SU-DHL-6 (cell line): ENCODE measurements around the gene DHRS13.

Source experiments
- H2AFZ ChIP-seq: fragments of 200-600 bp; sonication (generic); 2 replicates; pipeline ENCODE4 v1.6.1; 2014; ENCODE audit warnings: low read depth, mild to moderate bottlenecking, moderate library complexity, mixed read lengths, antibody characterized with exemption, low read length; ENCODE audit not compliant: severe bottlenecking
- H3F3A ChIP-seq: fragments of 200-600 bp; shearing (Covaris generic); 2 replicates; pipeline ENCODE4 v1.6.0; 2016; ENCODE audit warnings: antibody characterized with exemption, mild to moderate bottlenecking; ENCODE audit not compliant: insufficient read depth
- H3K27ac ChIP-seq: fragments of 200-600 bp; sonication (generic); 2 replicates; pipeline ENCODE4 v1.5.1; 2016; ENCODE audit warnings: low read depth, mild to moderate bottlenecking, low read length, moderate library complexity, mixed read lengths
- H3K27me3 ChIP-seq: fragments of 200-600 bp; sonication (generic), shearing (Covaris generic); 2 replicates; pipeline ENCODE4 v1.6.0; 2014; ENCODE audit warnings: mild to moderate bottlenecking, low read length
- H3K36me3 ChIP-seq: fragments of 200-600 bp; sonication (generic); 2 replicates; pipeline ENCODE4 v1.6.1; 2014; ENCODE audit warnings: mild to moderate bottlenecking, low read length, mixed read lengths
- H3K4me2 ChIP-seq: fragments of 300-600, 200-600 bp; shearing (Covaris generic), sonication (generic); 2 replicates; pipeline ENCODE4 v1.6.0; 2014; ENCODE audit warnings: low read length, low read depth, mild to moderate bottlenecking; ENCODE audit not compliant: poor library complexity, severe bottlenecking
- H3K4me3 ChIP-seq: fragments of 200-600 bp; sonication (generic); 2 replicates; pipeline ENCODE4 v1.5.1; 2014; ENCODE audit warnings: antibody characterized with exemption, low read length, mild to moderate bottlenecking, mixed read lengths; ENCODE audit not compliant: insufficient read depth, poor library complexity, severe bottlenecking
- H3K79me2 ChIP-seq: fragments of 200-600 bp; sonication (generic); 2 replicates; pipeline ENCODE4 v1.6.1; 2014; ENCODE audit warnings: mild to moderate bottlenecking, low read length, moderate library complexity; ENCODE audit not compliant: insufficient read depth
- H3K9ac ChIP-seq: fragments of 200-600 bp; sonication (generic); 2 replicates; pipeline ENCODE4 v1.7.0; 2014; ENCODE audit warnings: mild to moderate bottlenecking, low read length
- H3K9me2 ChIP-seq: fragments of 200-600 bp; sonication (generic); replicated peaks from 2 replicates; pipeline ENCODE4 v1.6.1; 2014; ENCODE audit warnings: low read length; ENCODE audit not compliant: insufficient read depth
- H3K9me3 ChIP-seq: fragments of 200-600 bp; sonication (generic); 2 replicates; pipeline ENCODE4 v1.6.1; 2014; ENCODE audit warnings: low read length, mixed read lengths; ENCODE audit not compliant: insufficient read depth
- H4K20me1 ChIP-seq: fragments of 200-600 bp; sonication (generic); 2 replicates; pipeline ENCODE4 v1.6.1; 2014; ENCODE audit warnings: low read depth, mild to moderate bottlenecking, antibody characterized with exemption, low read length, moderate library complexity, mixed read lengths
- EZH2phosphoT487 ChIP-seq: fragments of 200-600 bp; sonication (generic), shearing (Covaris generic); conservative IDR thresholded peaks from 2 replicates; pipeline ENCODE4 v1.6.1; 2018; ENCODE audit warnings: mild to moderate bottlenecking, antibody characterized with exemption, low read length, moderate library complexity, mixed read lengths
- TF ChIP-seq, protein P1 (sequence below): fragments of 200-600 bp; sonication (generic); IDR thresholded peaks from one replicate; pipeline ENCODE4 v1.5.1; 2017; ENCODE audit warnings: antibody characterized with exemption, mild to moderate bottlenecking, low read length, moderate library complexity; ENCODE audit not compliant: insufficient read depth, poor library complexity, severe bottlenecking

The DHRS13 gene

DNA sequence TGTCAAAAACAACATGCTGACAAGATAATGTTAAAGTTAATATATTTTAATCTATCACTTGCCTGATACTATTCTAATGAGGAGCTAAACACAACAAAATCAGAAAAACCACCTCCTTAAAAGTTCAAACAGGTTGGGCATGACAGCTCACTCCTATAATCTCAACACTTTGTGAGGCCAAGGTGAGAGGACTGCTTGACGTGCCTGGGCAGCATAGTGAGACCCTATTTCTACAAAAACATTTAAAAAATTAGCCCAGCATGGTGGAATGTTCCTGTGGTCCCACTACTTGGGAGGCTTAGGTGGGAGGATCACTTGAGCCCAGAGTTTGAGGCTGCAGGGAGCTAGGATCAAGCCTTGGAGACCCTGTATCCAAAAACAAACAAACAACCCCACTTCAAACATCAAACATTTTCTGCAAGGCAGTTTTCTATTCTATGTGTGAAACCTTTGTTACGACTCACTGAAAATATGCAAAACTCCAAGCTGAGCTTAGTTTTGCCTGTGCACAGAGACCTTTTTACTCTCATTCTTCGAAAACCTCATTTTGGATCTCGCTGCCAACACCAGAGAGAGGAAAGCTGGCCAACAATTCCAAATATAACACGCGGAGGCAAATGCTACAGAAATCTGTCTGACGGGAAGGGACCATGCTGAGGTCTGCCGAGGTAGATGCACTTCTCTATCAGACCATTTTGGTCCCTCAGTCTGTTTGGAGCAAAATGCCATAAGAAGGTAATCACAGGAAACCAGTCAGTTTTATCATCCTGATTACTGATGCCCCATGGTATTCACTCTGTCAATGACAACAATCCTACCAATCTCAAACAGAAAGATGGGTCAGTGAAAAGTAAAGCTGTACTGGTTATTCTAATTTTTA is 42.2 kb upstream of the DHRS13 start:
- Histone ChIP-seq H3K4me3 (no peak overlapping the region), H3K9me3 (no peaks in the 10 kb centered on the region), H3K27ac (no peak overlapping the region), H3K9me2 (no peaks in the 10 kb centered on the region), H3K36me3 (peaks cover 13% of the 10 kb centered on the region), H3K79me2 (peaks cover 99% of the 10 kb centered on the region), H3K4me2 (peak overlapping the region; percentile 1), H2AFZ (no peak overlapping the region), H3K27me3 (no peaks in the 10 kb centered on the region), H3K9ac (no peak overlapping the region), H4K20me1 (peaks cover 28% of the 10 kb centered on the region; the same call in 1 of the 2 replicates), H3F3A (peaks cover 3% of the 10 kb centered on the region; the same call in 1 of the 2 replicates)
- TF ChIP-seq EZH2phosphoT487: no peak
- TF ChIP-seq, protein P1, sequence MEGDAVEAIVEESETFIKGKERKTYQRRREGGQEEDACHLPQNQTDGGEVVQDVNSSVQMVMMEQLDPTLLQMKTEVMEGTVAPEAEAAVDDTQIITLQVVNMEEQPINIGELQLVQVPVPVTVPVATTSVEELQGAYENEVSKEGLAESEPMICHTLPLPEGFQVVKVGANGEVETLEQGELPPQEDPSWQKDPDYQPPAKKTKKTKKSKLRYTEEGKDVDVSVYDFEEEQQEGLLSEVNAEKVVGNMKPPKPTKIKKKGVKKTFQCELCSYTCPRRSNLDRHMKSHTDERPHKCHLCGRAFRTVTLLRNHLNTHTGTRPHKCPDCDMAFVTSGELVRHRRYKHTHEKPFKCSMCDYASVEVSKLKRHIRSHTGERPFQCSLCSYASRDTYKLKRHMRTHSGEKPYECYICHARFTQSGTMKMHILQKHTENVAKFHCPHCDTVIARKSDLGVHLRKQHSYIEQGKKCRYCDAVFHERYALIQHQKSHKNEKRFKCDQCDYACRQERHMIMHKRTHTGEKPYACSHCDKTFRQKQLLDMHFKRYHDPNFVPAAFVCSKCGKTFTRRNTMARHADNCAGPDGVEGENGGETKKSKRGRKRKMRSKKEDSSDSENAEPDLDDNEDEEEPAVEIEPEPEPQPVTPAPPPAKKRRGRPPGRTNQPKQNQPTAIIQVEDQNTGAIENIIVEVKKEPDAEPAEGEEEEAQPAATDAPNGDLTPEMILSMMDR: no peak

DNA sequence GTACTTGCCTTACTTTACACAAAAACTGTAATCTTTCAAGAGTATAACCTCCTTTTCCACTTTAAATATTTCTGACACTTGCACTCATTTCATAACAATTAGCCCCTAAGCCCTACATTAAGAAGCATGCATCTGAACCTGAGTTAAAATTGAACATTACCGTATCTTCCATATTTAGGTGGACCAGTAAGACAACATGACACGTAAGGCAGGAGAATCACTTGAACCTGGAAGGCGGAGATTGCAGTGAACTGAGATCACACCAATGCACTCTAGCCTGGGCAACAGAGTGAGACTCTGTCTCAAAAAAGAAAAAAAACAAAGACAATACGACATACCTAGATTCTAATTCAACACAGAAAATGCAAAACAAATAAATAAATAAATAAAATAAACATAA is 41.5 kb upstream of the DHRS13 start:
- H3K9me3 ChIP-seq: no peaks in the 10 kb centered on the region
- peaks cover 99% of the 10 kb centered on the region for H3K79me2 ChIP-seq
- TF ChIP-seq, protein P1: no peak
- TF ChIP-seq EZH2phosphoT487: no peak
- no peak overlapping the region for H3K27ac ChIP-seq
- H3K9me2 ChIP-seq: no peaks in the 10 kb centered on the region
- H3K27me3 ChIP-seq: no peaks in the 10 kb centered on the region
- H3K4me2 ChIP-seq: no peak overlapping the region
- H2AFZ ChIP-seq: no peak overlapping the region
- no peak overlapping the region for H3K9ac ChIP-seq
- peaks cover 13% of the 10 kb centered on the region for H3K36me3 ChIP-seq
- H3F3A ChIP-seq: no peaks in the 10 kb centered on the region
- H3K4me3 ChIP-seq: no peak overlapping the region
- peaks cover 35% of the 10 kb centered on the region for H4K20me1 ChIP-seq

DNA sequence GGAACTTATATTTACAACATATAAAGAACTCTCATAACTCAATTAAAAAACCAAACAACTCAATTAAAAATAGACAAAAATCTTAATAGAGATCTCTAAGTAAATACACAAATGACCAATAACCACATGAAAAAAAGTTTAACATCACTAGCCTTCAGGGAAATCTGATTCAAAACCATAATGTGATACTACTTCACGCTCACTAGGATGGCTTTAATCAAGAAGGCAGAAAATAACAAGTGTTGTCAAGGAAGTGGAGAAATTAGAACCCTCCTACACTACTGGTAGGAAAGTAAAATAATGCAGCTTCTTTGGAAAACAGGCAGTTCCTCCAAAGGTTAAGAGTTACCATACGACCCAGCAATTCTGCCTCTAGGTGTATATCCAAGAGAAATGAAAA is 40.0 kb upstream of the DHRS13 start:
- Histone ChIP-seq H3K9ac (no peak overlapping the region), H3F3A (no peaks in the 10 kb centered on the region), H4K20me1 (peaks cover 42% of the 10 kb centered on the region), H3K27ac (no peak overlapping the region), H3K4me3 (no peak overlapping the region), H2AFZ (no peak overlapping the region), H3K4me2 (no peak overlapping the region), H3K27me3 (no peaks in the 10 kb centered on the region), H3K9me3 (no peaks in the 10 kb centered on the region), H3K79me2 (peaks cover 99% of the 10 kb centered on the region), H3K9me2 (no peaks in the 10 kb centered on the region), H3K36me3 (peaks cover 9% of the 10 kb centered on the region)
- TF ChIP-seq, protein P1: no peak
- no peak for TF ChIP-seq EZH2phosphoT487
